CD14-positive monocyte (primary cell): ENCODE measurements around the gene POU2AF1. TPM values are rescaled to one million over a fixed set of nuclear protein-coding genes. Genes with fewer than 3 reads are reported as not detected.

Source experiments
- DNase-seq, 3 donors: peaks; one replicate each; pipeline ENCODE4 v3.0.0-alpha.2; 2011 to 2022
- H2AFZ ChIP-seq: 2 replicates; pipeline ENCODE4 v1.6.0; 2012; ENCODE audit warnings: mild to moderate bottlenecking, low read depth, low read length, inconsistent platforms; ENCODE audit not compliant: insufficient read depth, poor library complexity, severe bottlenecking
- H3K27ac ChIP-seq, 2 donors: 1 replicate in 1 of 2; 2 replicates in 1 of 2; pipeline ENCODE4 v1.5.1; 2012 to 2013; ENCODE audit warnings: low read length in 2 of 2, control low read depth in 1 of 2, inconsistent platforms in 1 of 2, low read depth in 1 of 2, mild to moderate bottlenecking in 1 of 2
- H3K27me3 ChIP-seq, 2 donors: one replicate each; pipeline versions ENCODE4 v1.6.0 to v1.6.1; 2011 to 2013; ENCODE audit warnings: low read length in 2 of 2; ENCODE audit not compliant: control insufficient read depth in 2 of 2, insufficient read depth in 2 of 2
- H3K36me3 ChIP-seq, 2 donors: replicated peaks in 1 of 2; 1 replicate in 1 of 2; 2 replicates in 1 of 2; pipeline versions ENCODE4 v1.5.1 to v1.6.1; 2012 to 2013; ENCODE audit warnings: low read length in 2 of 2, control low read depth in 1 of 2, inconsistent platforms in 1 of 2, mild to moderate bottlenecking in 1 of 2; ENCODE audit not compliant: insufficient read depth in 2 of 2, control insufficient read depth in 1 of 2
- H3K4me1 ChIP-seq, 2 donors: 1 replicate in 1 of 2; 2 replicates in 1 of 2; pipeline versions ENCODE4 v1.5.1 to v1.6.1; 2012 to 2013; ENCODE audit warnings: low read length in 2 of 2, control low read depth in 1 of 2, inconsistent platforms in 1 of 2, mild to moderate bottlenecking in 1 of 2, moderate library complexity in 1 of 2; ENCODE audit not compliant: insufficient read depth in 2 of 2, control insufficient read depth in 1 of 2
- H3K4me2 ChIP-seq: replicated peaks from 2 replicates; pipeline ENCODE3; 2012; ENCODE audit warnings: low read length, moderate library complexity, mild to moderate bottlenecking; ENCODE audit not compliant: poor library complexity, severe bottlenecking; ENCODE audit errors: extremely low read depth
- H3K4me3 ChIP-seq, 3 experiments: fragments of 200-600 bp in 1 of 3; sonication (generic) in 1 of 3; replicated peaks in 1 of 3; 1 replicate in 2 of 3; 2 replicates in 1 of 3; pipeline ENCODE4 v1.5.1; 2011 to 2013; ENCODE audit warnings: low read length in 3 of 3, mild to moderate bottlenecking in 3 of 3, control low read depth in 2 of 3, low read depth in 2 of 3, inconsistent platforms in 1 of 3, moderate library complexity in 1 of 3
- H3K79me2 ChIP-seq: 2 replicates; pipeline ENCODE4 v1.6.0; 2012; ENCODE audit warnings: mild to moderate bottlenecking, control low read depth, inconsistent platforms, low read length, moderate library complexity; ENCODE audit not compliant: insufficient read depth
- H3K9ac ChIP-seq: 2 replicates; pipeline ENCODE4 v1.6.0; 2017; ENCODE audit warnings: low read length, mild to moderate bottlenecking; ENCODE audit not compliant: insufficient read depth, poor library complexity, severe bottlenecking
- H3K9me3 ChIP-seq, 2 donors: replicated peaks in 1 of 2; 1 replicate in 1 of 2; 2 replicates in 1 of 2; pipeline versions ENCODE4 v1.5.1 to v1.6.1; 2012 to 2013; ENCODE audit warnings: low read length in 2 of 2, control low read depth in 1 of 2; ENCODE audit not compliant: control insufficient read depth in 1 of 2, insufficient read depth in 1 of 2
- H4K20me1 ChIP-seq: 2 replicates; pipeline ENCODE4 v1.6.0; 2012; ENCODE audit warnings: mild to moderate bottlenecking, low read length, control low read depth, moderate library complexity; ENCODE audit not compliant: insufficient read depth
- H3K27ac Mint-ChIP-seq, 7 donors: one replicate each; pipeline ENCODE4 v1.8.0; 2020; ENCODE audit warnings: mild to moderate bottlenecking in 7 of 7, mixed read lengths in 7 of 7, moderate library complexity in 6 of 7, inconsistent platforms in 2 of 7
- H3K27me3 Mint-ChIP-seq, 3 donors: one replicate each; pipeline ENCODE4 v1.8.0; 2021 to 2022; ENCODE audit warnings: low read depth in 3 of 3, mild to moderate bottlenecking in 3 of 3, mixed read lengths in 3 of 3, moderate library complexity in 3 of 3, inconsistent platforms in 1 of 3
- H3K36me3 Mint-ChIP-seq, 2 donors: one replicate each; pipeline ENCODE4 v1.8.0; 2020; ENCODE audit warnings: mixed read lengths in 2 of 2, inconsistent platforms in 1 of 2, mild to moderate bottlenecking in 1 of 2
- H3K4me1 Mint-ChIP-seq: one replicate; pipeline ENCODE4 v1.8.0; 2020; ENCODE audit warnings: mild to moderate bottlenecking, mixed read lengths
- H3K4me3 Mint-ChIP-seq, 2 donors: one replicate each; pipeline ENCODE4 v1.8.0; 2020; ENCODE audit warnings: mild to moderate bottlenecking in 2 of 2, mixed read lengths in 2 of 2, moderate library complexity in 1 of 2
- H3K9me3 Mint-ChIP-seq, 7 donors: one replicate each; pipeline ENCODE4 v1.8.0; 2020 to 2022; ENCODE audit warnings: mixed read lengths in 7 of 7, mild to moderate bottlenecking in 6 of 7, moderate library complexity in 6 of 7, inconsistent platforms in 2 of 7
- WGBS: methylation state at CpG from one replicate; pipeline ENCODE4 v1.1.5; 2013; ENCODE audit warnings: missing lambda C conversion rate; ENCODE audit not compliant: insufficient coverage; 5-methylcytosine and 5-hydroxymethylcytosine counted together
- intact Hi-C, 2 donors: fragments of 100-400 bp; cut with micrococcal nuclease; formaldehyde crosslinking; loops; one replicate each; pipeline versions ENCODE4 v1.15.0 to v1.15.1; 2023
- polyA plus RNA-seq, 3 donors: library from polyadenylated mRNA; depleted of rRNA in 1 of 3; unstranded in 2 of 3; stranded (reverse) in 1 of 3; fragments of 300-500 nt in 2 of 3; fragments of >200 nt in 1 of 3; fragmentation: Illumina TruSeq in 2 of 3; gene quantifications; 1 replicate in 2 of 3; 2 replicates in 1 of 3; pipeline ENCODE4 v1.2.3, GENCODE V29; 2012 to 2021
- TF ChIP-seq, protein P1 (sequence below): fragments of 200-600 bp; IDR thresholded peaks from one replicate; pipeline ENCODE4 v1.8.0; 2022; ENCODE audit warnings: antibody characterized with exemption, mild to moderate bottlenecking

POU2AF1 gene
- polyA plus RNA-seq, 3 donors, result 0.07 to 0.12 (median 0.09) TPM

DNA sequence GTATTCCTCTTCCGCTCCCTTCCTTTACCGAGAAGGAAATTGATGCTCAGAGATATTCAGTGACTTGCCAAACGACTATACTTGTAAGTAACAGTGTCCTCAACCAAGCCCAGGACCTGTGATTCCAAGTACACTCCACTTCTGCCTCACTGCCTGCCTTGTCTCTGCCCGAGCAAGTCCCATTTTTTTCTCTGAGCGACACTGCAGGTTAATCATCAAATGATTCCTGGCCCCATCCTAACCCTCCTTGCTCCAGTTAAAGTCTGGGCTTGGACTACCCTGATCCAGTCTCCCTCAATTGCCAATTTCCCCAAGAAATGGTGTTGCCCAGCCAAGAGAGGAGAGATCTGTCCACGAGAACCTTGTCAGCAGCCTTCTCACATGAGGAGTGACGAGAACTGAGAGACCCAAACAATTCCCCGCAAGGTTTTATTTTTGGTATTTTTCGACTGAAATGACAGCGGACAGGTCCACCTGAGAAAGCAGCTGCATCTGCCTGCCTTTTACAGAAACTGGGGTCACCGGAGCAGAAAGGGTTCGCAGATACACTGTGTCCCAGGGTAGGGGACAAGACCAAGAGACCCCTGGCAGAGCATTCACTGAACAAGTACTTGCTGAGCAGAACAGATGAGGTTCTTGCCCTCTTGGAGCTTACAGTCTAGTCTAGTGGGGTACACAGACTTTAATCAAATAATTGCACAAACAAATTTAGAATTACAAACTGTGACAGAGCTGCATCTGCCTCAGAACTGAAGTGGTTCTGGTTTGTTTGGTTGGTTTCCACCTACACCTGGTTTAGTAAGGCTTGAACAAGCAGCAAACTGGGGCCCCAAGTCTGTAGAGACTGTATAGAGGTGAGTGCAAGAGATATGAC lies 11.4 kb downstream of the POU2AF1 start:
- H3K9me3 ChIP-seq, result no peaks in the 10 kb centered on the region
- H3K9ac ChIP-seq, result no peak overlapping the region
- no peaks in the 10 kb centered on the region for H3K79me2 ChIP-seq
- TF ChIP-seq, protein P1, sequence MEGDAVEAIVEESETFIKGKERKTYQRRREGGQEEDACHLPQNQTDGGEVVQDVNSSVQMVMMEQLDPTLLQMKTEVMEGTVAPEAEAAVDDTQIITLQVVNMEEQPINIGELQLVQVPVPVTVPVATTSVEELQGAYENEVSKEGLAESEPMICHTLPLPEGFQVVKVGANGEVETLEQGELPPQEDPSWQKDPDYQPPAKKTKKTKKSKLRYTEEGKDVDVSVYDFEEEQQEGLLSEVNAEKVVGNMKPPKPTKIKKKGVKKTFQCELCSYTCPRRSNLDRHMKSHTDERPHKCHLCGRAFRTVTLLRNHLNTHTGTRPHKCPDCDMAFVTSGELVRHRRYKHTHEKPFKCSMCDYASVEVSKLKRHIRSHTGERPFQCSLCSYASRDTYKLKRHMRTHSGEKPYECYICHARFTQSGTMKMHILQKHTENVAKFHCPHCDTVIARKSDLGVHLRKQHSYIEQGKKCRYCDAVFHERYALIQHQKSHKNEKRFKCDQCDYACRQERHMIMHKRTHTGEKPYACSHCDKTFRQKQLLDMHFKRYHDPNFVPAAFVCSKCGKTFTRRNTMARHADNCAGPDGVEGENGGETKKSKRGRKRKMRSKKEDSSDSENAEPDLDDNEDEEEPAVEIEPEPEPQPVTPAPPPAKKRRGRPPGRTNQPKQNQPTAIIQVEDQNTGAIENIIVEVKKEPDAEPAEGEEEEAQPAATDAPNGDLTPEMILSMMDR, result no peak
- 95% methylated on average over 12 of the region's 12 CpGs for WGBS
- no peaks in the 10 kb centered on the region for H3K36me3 Mint-ChIP-seq
- no peaks in the 10 kb centered on the region for H3K4me1 Mint-ChIP-seq
- no peak overlapping the region for H3K27ac ChIP-seq
- no peaks in the 10 kb centered on the region for H3K27me3 ChIP-seq
- H3K4me3 ChIP-seq, result no peak overlapping the region
- peaks cover 0 to 5% (median 4%) of the 10 kb centered on the region in 3 donors for H3K27me3 Mint-ChIP-seq
- H3K36me3 ChIP-seq, result no peaks in the 10 kb centered on the region
- no peak overlapping the region for H3K4me3 Mint-ChIP-seq
- no peaks in the 10 kb centered on the region for H4K20me1 ChIP-seq
- H3K27ac Mint-ChIP-seq, result no peak overlapping the region
- no peak for DNase-seq
- H2AFZ ChIP-seq, result no peak overlapping the region
- no peak overlapping the region for H3K4me2 ChIP-seq
- intact Hi-C loops, result no loop called here
- no peaks in the 10 kb centered on the region for H3K4me1 ChIP-seq
- H3K9me3 Mint-ChIP-seq, result no peaks in the 10 kb centered on the region

DNA sequence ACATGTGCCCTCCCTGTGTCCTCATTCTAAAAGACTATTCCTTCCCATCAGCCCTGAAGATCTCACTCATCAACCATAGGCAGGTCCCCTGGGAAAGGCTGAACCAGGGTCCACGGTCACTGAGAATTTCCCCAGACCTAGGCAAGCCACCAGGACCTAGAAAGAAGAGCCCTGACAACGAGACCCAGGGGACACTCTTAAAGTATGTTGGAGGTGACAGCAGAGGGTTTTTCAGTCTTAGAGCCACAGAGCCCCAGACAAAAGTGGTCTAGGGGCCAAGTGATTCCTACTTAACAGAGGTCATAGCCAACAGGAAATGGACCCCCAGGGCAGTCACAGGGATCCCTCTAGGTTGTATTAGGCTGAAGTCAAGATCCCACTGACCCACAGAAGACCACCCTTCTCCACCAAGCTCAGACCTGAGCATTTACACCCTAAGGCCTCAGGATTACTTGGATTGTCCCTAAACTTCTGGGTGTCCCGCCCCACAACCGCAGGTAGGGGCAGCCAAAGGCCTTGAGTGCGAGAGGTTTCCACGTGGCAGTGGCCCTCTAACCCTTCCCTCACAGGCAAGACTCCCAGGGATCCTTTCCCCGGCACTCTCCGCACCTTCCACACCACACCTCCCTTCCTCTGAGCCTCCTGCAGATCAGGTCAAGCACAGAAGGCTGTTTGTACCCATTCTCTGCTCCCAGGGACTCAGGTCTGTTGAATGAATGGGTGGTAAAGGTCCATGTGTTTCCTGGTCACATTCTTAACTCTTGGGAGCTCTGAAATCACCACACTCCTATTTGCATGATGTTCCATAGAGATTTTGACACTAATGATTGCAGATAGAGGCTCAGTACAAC lies 12.3 kb downstream of the POU2AF1 start:
- H3K4me3 Mint-ChIP-seq, result no peak overlapping the region
- no peak overlapping the region for H3K27ac Mint-ChIP-seq
- H3K9me3 Mint-ChIP-seq, result no peaks in the 10 kb centered on the region
- H3K36me3 Mint-ChIP-seq, result no peaks in the 10 kb centered on the region
- no peak overlapping the region for H3K4me3 ChIP-seq
- 97% methylated on average over 6 of the region's 8 CpGs for WGBS
- no peak overlapping the region for H2AFZ ChIP-seq
- no peaks in the 10 kb centered on the region for H3K4me1 Mint-ChIP-seq
- intact Hi-C loops, result no loop called here
- no peaks in the 10 kb centered on the region for H3K36me3 ChIP-seq
- H3K9me3 ChIP-seq, result no peaks in the 10 kb centered on the region
- H3K27ac ChIP-seq, result no peak overlapping the region
- no peaks in the 10 kb centered on the region for H4K20me1 ChIP-seq
- no peak overlapping the region for H3K9ac ChIP-seq
- H3K79me2 ChIP-seq, result no peaks in the 10 kb centered on the region
- TF ChIP-seq, protein P1, result no peak
- no peaks in the 10 kb centered on the region for H3K4me1 ChIP-seq
- H3K4me2 ChIP-seq, result no peak overlapping the region
- DNase-seq, result no peak
- no peaks in the 10 kb centered on the region for H3K27me3 ChIP-seq
- H3K27me3 Mint-ChIP-seq, result peaks cover 0 to 4% (median 2%) of the 10 kb centered on the region in 3 donors
